Measurements from ENCODE around the gene IGF1R. TPM values are rescaled to one million over a fixed set of nuclear protein-coding genes. Genes with fewer than 3 reads are reported as not detected.
A peak's percentile ranks its signal among the peaks of the same experiment; 100 is the strongest.

The IGF1R gene
- total and polyA plus RNA-seq, 2 experiments from 2014 or later: 9.5 to 92.4 TPM

DNA sequence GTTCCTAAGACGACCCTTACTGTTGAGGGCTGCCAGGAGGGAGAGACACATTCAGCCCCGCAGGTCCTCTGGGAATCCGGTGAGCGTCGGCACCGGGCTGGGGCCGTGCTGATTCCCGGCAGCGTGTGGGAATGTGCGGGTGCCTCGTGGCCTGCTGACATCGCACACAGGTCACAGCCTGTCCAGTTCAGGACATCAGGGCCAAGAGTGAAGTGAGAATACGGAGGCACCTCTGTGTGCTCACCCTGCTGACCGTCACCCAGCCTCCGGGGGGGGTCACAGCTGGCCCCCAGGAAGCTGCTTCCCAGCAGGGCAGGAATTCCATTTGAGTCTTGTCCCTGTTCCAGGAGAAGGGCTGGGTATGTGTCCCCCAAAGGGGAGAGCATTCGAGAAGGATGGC, 305.6 kb downstream of the IGF1R start:
- peaks cover 14% of the 10 kb centered on the region for H3K36me3 ChIP-seq
- DNase-seq (ENCODE audit: low read depth in 1 of 2, low spot score in 1 of 2): no peak
- H3K27me3 ChIP-seq: no peaks in the 10 kb centered on the region
- TF ChIP-seq, protein P1, sequence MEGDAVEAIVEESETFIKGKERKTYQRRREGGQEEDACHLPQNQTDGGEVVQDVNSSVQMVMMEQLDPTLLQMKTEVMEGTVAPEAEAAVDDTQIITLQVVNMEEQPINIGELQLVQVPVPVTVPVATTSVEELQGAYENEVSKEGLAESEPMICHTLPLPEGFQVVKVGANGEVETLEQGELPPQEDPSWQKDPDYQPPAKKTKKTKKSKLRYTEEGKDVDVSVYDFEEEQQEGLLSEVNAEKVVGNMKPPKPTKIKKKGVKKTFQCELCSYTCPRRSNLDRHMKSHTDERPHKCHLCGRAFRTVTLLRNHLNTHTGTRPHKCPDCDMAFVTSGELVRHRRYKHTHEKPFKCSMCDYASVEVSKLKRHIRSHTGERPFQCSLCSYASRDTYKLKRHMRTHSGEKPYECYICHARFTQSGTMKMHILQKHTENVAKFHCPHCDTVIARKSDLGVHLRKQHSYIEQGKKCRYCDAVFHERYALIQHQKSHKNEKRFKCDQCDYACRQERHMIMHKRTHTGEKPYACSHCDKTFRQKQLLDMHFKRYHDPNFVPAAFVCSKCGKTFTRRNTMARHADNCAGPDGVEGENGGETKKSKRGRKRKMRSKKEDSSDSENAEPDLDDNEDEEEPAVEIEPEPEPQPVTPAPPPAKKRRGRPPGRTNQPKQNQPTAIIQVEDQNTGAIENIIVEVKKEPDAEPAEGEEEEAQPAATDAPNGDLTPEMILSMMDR (IDR thresholded peaks at IDR 0.05; ENCODE audit: low read depth, low read length): no peak
- no peak overlapping the region for H3K4me3 ChIP-seq
- H3K9me3 ChIP-seq (ENCODE audit: low read depth): no peaks in the 10 kb centered on the region
- H3K27ac ChIP-seq: no peak overlapping the region
- no peaks in the 10 kb centered on the region for H3K4me1 ChIP-seq (ENCODE audit: low read depth)

DNA sequence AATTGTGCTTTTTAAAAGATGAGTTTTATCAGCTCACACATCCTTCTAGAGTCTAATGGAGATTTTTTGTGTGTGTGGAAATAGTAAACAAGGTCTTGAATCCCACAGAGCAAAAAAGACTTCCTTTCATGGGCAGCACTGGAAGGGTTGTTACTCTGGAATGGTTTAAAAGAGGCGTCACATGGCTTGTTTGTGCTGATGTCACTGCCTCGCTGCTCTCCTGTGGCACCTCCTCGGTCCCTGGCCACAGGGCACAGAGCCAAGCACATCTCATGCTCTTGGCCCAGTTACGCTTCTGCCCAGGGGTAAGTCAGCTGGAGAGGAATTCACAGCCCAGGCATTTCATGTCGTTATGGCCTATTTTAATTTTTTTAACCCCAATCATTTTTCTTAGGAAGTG, 306.1 kb downstream of the IGF1R start:
- DNase-seq (ENCODE audit: low read depth in 1 of 2, low spot score in 1 of 2): peak in 1 of 2 donors; percentile 51
- no peaks in the 10 kb centered on the region for H3K4me1 ChIP-seq (ENCODE audit: low read depth)
- H3K27me3 ChIP-seq: no peaks in the 10 kb centered on the region
- H3K9me3 ChIP-seq (ENCODE audit: low read depth): no peaks in the 10 kb centered on the region
- H3K4me3 ChIP-seq: no peak overlapping the region
- peaks cover 14% of the 10 kb centered on the region for H3K36me3 ChIP-seq
- H3K27ac ChIP-seq: no peak overlapping the region
- TF ChIP-seq, protein P1 (IDR thresholded peaks at IDR 0.05; ENCODE audit: low read depth, low read length): no peak

DNA sequence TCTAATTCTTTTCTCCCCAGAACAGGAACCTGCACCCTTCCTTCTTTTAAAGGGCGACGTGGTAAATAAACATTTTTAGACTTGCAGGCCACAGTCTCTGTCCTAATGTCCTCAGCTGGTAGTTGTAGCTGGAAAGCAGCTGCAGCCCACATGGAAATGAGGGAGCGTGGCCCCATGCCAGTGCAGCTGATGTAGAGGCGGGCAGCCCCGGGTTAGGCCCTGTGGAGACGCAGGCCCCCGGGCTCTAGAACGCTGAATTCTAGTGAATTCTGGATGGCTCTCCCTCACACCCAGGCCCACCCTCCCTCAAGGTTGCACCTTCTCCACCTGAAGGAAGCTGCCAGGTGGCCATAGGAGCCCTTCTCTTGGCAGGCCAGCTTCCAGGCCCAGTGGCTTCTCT, 307.0 kb downstream of the IGF1R start:
- Histone ChIP-seq H3K4me1 (ENCODE audit: low read depth) (no peaks in the 10 kb centered on the region), H3K27me3 (no peaks in the 10 kb centered on the region), H3K4me3 (no peak overlapping the region), H3K9me3 (ENCODE audit: low read depth) (no peaks in the 10 kb centered on the region), H3K27ac (no peak overlapping the region), H3K36me3 (peaks cover 13% of the 10 kb centered on the region)
- no peak for DNase-seq (ENCODE audit: low read depth in 1 of 2, low spot score in 1 of 2)
- TF ChIP-seq, protein P1 (IDR thresholded peaks at IDR 0.05; ENCODE audit: low read depth, low read length): no peak

DNA sequence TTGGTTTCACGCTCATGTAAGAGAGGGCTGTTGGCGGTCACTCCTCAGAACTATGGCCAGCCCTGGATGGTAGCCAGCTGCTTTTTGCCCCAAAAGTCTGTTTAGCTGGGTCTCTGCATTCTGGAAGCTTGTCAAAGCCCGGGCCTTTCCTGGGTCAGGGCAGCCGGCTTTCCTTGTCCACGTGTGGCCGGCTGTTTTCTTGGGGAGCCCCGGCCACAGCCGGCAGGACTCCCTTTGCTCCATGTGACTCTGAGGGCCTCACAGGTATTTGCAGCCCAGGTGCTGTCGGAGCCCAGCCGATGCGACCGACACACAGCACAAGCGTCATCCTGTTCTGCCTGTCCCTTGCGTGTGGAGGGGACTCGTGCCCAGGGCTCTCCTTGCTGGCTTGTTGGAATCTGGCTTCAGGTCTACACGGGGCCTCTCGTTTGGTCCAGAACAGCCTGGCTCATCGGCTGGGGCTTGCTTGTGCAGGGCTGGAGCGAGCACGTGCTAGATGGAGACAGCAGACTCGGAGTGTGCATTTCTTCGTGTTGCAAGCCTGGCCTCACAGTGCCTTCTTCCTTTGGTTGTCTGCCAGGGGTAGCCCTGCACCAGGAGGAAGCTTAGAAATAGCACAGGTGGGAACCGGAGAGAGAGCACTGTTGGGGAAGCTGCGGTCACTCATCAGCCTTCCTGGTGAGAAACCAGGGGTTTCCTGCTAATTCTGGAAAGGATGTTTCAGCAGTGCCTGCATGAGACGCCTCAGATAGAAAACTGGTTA, 307.8 kb downstream of the IGF1R start:
- TF ChIP-seq, protein P1 (IDR thresholded peaks at IDR 0.05; ENCODE audit: low read depth, low read length): no peak
- Histone ChIP-seq H3K36me3 (peaks cover 13% of the 10 kb centered on the region), H3K4me3 (no peak overlapping the region), H3K4me1 (ENCODE audit: low read depth) (no peaks in the 10 kb centered on the region), H3K27me3 (no peaks in the 10 kb centered on the region), H3K27ac (no peak overlapping the region), H3K9me3 (ENCODE audit: low read depth) (no peaks in the 10 kb centered on the region)
- DNase-seq (ENCODE audit: low read depth in 1 of 2, low spot score in 1 of 2): no peak

DNA sequence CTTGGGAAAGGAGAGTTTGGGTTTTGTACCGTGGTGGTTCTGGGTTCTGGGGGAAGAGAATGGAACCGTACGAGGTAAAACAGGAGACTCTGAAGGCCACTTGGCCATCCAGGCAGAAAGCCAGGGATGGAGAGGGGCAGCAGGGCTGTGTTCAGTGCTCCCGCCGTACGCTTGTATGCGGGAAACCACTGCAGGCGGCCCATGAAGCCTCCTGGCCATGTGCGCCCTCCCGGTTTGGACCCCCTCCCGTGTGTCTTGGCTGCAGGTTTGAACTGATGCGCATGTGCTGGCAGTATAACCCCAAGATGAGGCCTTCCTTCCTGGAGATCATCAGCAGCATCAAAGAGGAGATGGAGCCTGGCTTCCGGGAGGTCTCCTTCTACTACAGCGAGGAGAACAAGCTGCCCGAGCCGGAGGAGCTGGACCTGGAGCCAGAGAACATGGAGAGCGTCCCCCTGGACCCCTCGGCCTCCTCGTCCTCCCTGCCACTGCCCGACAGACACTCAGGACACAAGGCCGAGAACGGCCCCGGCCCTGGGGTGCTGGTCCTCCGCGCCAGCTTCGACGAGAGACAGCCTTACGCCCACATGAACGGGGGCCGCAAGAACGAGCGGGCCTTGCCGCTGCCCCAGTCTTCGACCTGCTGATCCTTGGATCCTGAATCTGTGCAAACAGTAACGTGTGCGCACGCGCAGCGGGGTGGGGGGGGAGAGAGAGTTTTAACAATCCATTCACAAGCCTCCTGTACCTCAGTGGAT, 308.6 kb downstream of the IGF1R start:
- no peak overlapping the region for H3K4me3 ChIP-seq
- no peak for DNase-seq (ENCODE audit: low read depth in 1 of 2, low spot score in 1 of 2)
- H3K36me3 ChIP-seq: peaks cover 15% of the 10 kb centered on the region
- H3K9me3 ChIP-seq (ENCODE audit: low read depth): no peaks in the 10 kb centered on the region
- no peaks in the 10 kb centered on the region for H3K27me3 ChIP-seq
- TF ChIP-seq, protein P1 (IDR thresholded peaks at IDR 0.05; ENCODE audit: low read depth, low read length): no peak
- H3K4me1 ChIP-seq (ENCODE audit: low read depth): no peaks in the 10 kb centered on the region
- no peak overlapping the region for H3K27ac ChIP-seq
